ENCODE data around the gene DOCK2. TPM values are rescaled to one million over a fixed set of nuclear protein-coding genes. Genes with fewer than 3 reads are reported as not detected.
"Not testable (repeated sequence)": the region's sequence is repeated elsewhere in the genome, so short reads cannot be mapped to it uniquely, and the experiment has no call there.

DOCK2 gene
- total RNA-seq, 2 experiments from 2014 or later: 266 to 275 TPM

DNA sequence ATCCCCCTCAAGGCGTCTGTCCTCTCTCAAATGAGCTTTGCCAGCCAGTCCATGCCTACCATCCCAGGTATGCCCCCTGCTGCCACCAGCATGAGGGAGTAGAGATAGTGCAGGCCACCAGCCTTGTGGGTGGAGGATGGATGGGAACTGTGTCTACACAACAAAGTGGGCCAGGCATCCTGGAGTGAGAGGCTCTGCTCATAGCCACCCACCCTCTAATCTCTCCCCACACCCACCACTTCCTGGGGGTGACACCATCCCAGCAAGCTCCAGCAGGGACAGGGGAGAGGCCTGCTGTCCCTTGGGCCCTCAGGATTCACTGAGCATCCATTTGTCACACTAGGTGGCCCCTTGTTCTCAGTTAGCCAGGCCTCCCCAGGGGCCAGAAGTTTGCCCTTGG is 443.1 kb downstream of the DOCK2 start:
- POLR2A ChIA-PET: no interaction called here

DNA sequence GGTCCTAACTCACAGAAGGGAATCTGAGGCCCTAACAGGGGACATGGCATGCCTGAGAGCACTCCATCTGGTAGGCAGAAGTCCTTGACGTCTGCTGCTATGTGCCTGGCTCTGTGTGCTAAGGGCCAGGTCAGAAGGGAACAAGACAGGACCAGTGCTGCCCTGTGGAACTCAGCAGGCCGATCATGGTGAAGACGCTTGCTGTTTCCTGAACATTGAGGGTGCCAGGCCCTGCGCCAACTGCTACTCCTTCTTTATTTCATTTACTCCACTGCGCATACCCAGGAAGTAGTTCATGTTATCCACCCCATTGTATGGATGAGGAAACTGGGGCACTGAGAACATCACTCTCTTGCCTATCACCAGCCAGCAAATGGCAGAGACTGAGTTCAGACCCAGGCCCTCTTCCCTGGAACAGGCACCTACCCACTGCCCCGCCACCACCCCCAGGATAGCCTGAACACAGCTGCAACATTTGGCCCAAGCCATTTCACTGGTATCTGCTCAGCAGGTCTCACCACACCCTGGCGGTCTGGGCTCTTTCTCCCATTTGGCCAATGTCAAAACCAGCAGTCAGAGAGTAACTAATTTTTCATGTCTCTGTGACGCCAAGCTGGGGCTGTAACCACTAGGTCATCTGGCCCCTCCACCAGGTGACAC is 443.8 kb downstream of the DOCK2 start:
- Mint-ChIP-seq H3K4me1 (no peaks in the 10 kb centered on the region), H3K9me3 (no peaks in the 10 kb centered on the region), H3K27me3 (no peaks in the 10 kb centered on the region), H3K36me3 (peaks cover 65% of the 10 kb centered on the region), H3K4me3 (no peak overlapping the region), H3K27ac (no peak overlapping the region)
- ATAC-seq (ENCODE audit: low read depth) (no peak), DNase-seq (no peak)
- POLR2A ChIA-PET: no interaction called here

More for the DNA sequence above, 443.1 kb downstream of the DOCK2 start:
- no peaks in the 10 kb centered on the region for H3K4me1 Mint-ChIP-seq
- H3K27me3 Mint-ChIP-seq: no peaks in the 10 kb centered on the region
- ATAC-seq (ENCODE audit: low read depth): no peak
- no peaks in the 10 kb centered on the region for H3K9me3 Mint-ChIP-seq
- H3K27ac Mint-ChIP-seq: no peak overlapping the region
- H3K4me3 Mint-ChIP-seq: no peak overlapping the region
- DNase-seq: no peak
- H3K36me3 Mint-ChIP-seq: peaks cover 65% of the 10 kb centered on the region

DNA sequence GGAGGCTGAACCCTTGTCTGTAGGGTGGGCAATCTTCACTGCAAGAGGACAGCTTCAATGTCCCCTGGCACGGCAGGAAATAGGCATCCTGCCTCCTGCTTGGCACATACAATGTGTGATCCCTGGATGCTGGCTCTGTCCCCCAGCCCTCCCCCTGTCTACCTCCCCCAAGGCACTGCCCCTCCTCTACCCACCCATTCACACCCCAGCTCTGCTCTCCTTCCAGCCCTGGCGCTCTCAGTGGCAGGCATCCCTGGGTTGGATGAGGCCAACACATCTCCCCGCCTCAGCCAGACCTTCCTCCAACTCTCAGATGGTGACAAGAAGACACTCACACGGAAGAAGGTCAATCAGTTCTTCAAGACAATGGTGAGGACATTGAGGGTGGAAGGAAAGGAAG is 444.5 kb downstream of the DOCK2 start:
- POLR2A ChIA-PET: no interaction called here
- Mint-ChIP-seq H3K36me3 (peaks cover 65% of the 10 kb centered on the region), H3K4me1 (no peaks in the 10 kb centered on the region), H3K27ac (no peak overlapping the region), H3K27me3 (no peaks in the 10 kb centered on the region), H3K9me3 (no peaks in the 10 kb centered on the region), H3K4me3 (no peak overlapping the region)
- DNase-seq (no peak), ATAC-seq (ENCODE audit: low read depth) (no peak)

GRCh38 chr5:170082701-170083100 is 445.6 kb downstream of the DOCK2 start:
- no peak overlapping the region for H3K27ac Mint-ChIP-seq

DNA sequence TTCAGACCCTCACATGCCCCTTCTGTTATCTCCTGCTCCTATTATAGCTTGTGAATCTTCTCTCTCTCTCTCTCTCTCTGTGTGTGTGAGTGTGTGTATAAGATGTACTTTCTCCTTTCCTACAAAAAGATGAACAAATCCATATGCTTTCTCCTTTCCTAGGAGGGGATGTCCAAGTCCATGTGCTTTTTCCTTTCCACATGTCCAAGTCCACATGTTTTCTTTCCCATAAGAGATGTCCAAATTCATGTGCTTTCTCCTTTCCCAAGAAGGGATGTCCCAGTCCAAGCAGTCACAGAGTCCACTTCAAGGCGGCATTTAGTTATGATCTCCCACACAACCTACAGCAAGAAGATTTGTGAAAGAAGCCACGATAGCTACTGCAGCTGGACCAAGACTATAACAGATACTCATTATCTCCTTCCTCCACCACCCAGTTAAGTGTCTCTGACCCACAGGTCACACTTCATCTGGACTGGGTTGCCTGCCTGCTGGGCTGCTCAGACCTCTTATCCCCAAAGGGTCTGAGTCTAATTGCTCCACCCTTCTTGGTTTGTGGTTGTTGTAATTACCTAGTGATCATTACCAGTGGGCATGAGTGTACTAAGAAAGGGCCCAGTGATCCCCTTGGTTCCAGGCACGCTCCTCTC is 450.2 kb downstream of the DOCK2 start:
- Mint-ChIP-seq H3K4me1 (no peaks in the 10 kb centered on the region), H3K36me3 (peaks cover 38% of the 10 kb centered on the region), H3K9me3 (no peaks in the 10 kb centered on the region), H3K27me3 (no peaks in the 10 kb centered on the region), H3K27ac (no peak overlapping the region), H3K4me3 (no peak overlapping the region)
- ATAC-seq (ENCODE audit: low read depth): no peak
- no peak for DNase-seq
- POLR2A ChIA-PET: no interaction called here

More at GRCh38 chr5:170082701-170083100, 445.6 kb downstream of the DOCK2 start:
- no peak for ATAC-seq (ENCODE audit: low read depth)
- DNase-seq: no peak
- Mint-ChIP-seq H3K4me3 (no peak overlapping the region), H3K36me3 (peaks cover 67% of the 10 kb centered on the region), H3K27me3 (no peaks in the 10 kb centered on the region), H3K9me3 (no peaks in the 10 kb centered on the region), H3K4me1 (no peaks in the 10 kb centered on the region)
- POLR2A ChIA-PET: no interaction called here

- peaks cover 3% of the 10 kb centered on the region for H3K36me3 Mint-ChIP-seq
- ATAC-seq (ENCODE audit: low read depth): no peak
- H3K27ac Mint-ChIP-seq: no peak overlapping the region
- peaks cover 5% of the 10 kb centered on the region for H3K27me3 Mint-ChIP-seq
- no peak overlapping the region for H3K4me3 Mint-ChIP-seq
- H3K9me3 Mint-ChIP-seq: no peaks in the 10 kb centered on the region
- POLR2A ChIA-PET: no interaction called here
- H3K4me1 Mint-ChIP-seq: peaks cover 2% of the 10 kb centered on the region
- no peak for DNase-seq
Measured at GRCh38 chr5:170092455-170093101, 455.5 kb downstream of the DOCK2 start.

DNA sequence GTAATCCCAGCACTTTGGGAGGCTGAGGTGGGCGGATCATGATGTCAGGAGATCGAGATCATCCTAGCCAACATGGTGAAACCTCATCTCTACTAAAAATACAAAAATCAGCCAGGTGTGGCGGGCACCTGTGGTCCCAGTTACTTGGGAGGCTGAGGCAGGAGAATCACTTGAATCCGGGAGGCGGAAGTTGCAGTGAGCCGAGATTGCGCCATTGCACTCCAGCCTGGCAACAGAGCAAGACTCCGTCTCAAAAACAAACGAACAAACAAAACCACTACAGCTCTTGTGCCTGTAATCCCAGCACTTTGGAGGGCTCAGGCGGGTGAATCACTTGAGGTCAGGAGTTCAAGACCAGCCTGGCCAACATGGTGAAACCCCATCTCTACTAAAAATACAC is 457.3 kb downstream of the DOCK2 start:
- H3K9me3 Mint-ChIP-seq; ATAC-seq (ENCODE audit: low read depth); H3K27me3 Mint-ChIP-seq; H3K27ac Mint-ChIP-seq; H3K4me1 Mint-ChIP-seq; DNase-seq; POLR2A ChIA-PET; H3K36me3 Mint-ChIP-seq; H3K4me3 Mint-ChIP-seq: not testable (repeated sequence)

DNA sequence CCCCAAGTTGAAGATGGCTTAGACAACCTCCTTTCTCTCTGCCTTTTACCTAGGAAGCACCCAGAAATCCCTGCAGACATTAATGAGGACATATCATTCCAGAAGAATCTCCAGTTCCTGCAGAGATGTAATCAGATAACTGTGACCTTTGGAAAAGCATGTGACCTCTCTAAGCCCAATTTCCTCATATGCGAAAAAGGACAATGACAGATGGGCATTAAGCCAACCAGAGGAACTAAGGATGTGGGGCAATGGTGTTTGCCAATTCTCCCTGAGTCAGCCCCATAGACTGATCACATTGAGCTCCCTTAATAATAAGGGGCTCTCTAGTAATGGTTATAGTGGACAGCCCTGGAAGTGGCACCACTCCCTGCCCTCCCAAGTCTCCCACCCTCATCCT is 458.6 kb downstream of the DOCK2 start:
- POLR2A ChIA-PET: no interaction called here
- no peaks in the 10 kb centered on the region for H3K36me3 Mint-ChIP-seq
- no peaks in the 10 kb centered on the region for H3K9me3 Mint-ChIP-seq
- H3K4me1 Mint-ChIP-seq: peaks cover 6% of the 10 kb centered on the region
- ATAC-seq (ENCODE audit: low read depth) (no peak), DNase-seq (no peak)
- H3K27me3 Mint-ChIP-seq: peaks cover 11% of the 10 kb centered on the region
- no peak overlapping the region for H3K27ac Mint-ChIP-seq
- no peak overlapping the region for H3K4me3 Mint-ChIP-seq

DNA sequence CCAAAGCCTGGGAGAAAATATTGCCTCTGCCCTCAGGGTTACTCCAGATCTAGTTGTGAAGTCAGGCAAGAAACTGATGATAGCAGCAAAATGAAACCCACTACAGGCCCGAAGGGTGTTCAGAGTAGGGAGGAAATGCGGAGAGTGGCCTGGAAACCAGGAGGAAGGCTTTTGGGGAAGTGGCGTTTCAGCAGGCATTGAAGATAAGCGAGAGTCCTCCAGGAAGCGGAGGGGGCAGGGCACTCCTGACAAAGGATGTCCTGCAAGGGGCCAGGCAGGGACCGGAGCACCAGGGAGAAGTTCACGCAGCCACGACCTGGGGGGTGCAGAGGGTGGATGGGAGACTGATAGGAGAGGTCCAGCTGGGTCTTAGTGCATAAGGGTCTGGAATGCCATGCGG is 460.9 kb downstream of the DOCK2 start:
- POLR2A ChIA-PET: no interaction called here
- Mint-ChIP-seq H3K4me3 (no peak overlapping the region), H3K9me3 (no peaks in the 10 kb centered on the region), H3K27me3 (peaks cover 11% of the 10 kb centered on the region), H3K27ac (no peak overlapping the region), H3K4me1 (peaks cover 6% of the 10 kb centered on the region), H3K36me3 (no peaks in the 10 kb centered on the region)
- ATAC-seq (ENCODE audit: low read depth) (no peak), DNase-seq (no peak)

GRCh38 chr5:170100066-170100943 is 463.2 kb downstream of the DOCK2 start:
- Mint-ChIP-seq H3K27ac (no peak overlapping the region), H3K4me3 (no peak overlapping the region), H3K27me3 (peaks cover 11% of the 10 kb centered on the region), H3K36me3 (no peaks in the 10 kb centered on the region), H3K4me1 (peaks cover 4% of the 10 kb centered on the region), H3K9me3 (no peaks in the 10 kb centered on the region)
- ATAC-seq (ENCODE audit: low read depth): peak; percentile 65
- peak; percentile 63 for DNase-seq
- POLR2A ChIA-PET: no interaction called here

DNA sequence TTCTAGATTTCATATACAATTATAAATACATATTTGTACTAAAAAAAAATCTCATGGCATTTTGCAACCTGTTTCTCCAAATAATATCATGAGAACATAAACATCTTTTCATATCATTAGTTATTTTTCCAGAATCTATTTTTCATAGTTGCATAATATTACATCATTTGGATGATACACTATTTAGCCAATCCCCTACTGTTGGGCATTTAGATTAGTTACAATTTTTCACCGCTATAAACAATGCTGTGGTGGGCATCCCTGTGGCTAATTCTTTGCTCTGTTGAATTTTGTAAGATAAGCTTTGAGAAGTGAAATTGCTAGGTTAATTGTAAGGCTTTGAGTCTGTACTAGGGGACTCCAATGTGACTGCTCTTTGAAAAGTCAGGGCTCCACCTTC is 466.4 kb downstream of the DOCK2 start:
- POLR2A ChIA-PET: no interaction called here
- Mint-ChIP-seq H3K27me3 (peaks cover 15% of the 10 kb centered on the region), H3K36me3 (no peaks in the 10 kb centered on the region), H3K27ac (no peak overlapping the region), H3K4me3 (no peak overlapping the region), H3K4me1 (peaks cover 4% of the 10 kb centered on the region), H3K9me3 (no peaks in the 10 kb centered on the region)
- no peak for ATAC-seq (ENCODE audit: low read depth)
- no peak for DNase-seq

- Mint-ChIP-seq H3K4me1 (peaks cover 4% of the 10 kb centered on the region), H3K4me3 (no peak overlapping the region), H3K36me3 (no peaks in the 10 kb centered on the region), H3K27ac (no peak overlapping the region), H3K9me3 (no peaks in the 10 kb centered on the region), H3K27me3 (peaks cover 15% of the 10 kb centered on the region)
- no peak for DNase-seq
- POLR2A ChIA-PET: no interaction called here
- no peak for ATAC-seq (ENCODE audit: low read depth)
Measured at GRCh38 chr5:170104299-170104698, 467.2 kb downstream of the DOCK2 start.

GRCh38 chr5:170104710-170105109 is 467.6 kb downstream of the DOCK2 start:
- H3K9me3 Mint-ChIP-seq: no peaks in the 10 kb centered on the region
- H3K27ac Mint-ChIP-seq: no peak overlapping the region

More at GRCh38 chr5:170104710-170105109, 467.6 kb downstream of the DOCK2 start:
- POLR2A ChIA-PET: no interaction called here
- no peaks in the 10 kb centered on the region for H3K36me3 Mint-ChIP-seq
- ATAC-seq (ENCODE audit: low read depth) (no peak), DNase-seq (no peak)
- H3K4me1 Mint-ChIP-seq: peaks cover 4% of the 10 kb centered on the region
- peaks cover 11% of the 10 kb centered on the region for H3K27me3 Mint-ChIP-seq
- no peak overlapping the region for H3K4me3 Mint-ChIP-seq

Data from activated naive CD8-positive, alpha-beta T cell treated with anti-CD3 and anti-CD28 coated beads, Interleukin-2, amount 10 ng/mL, durations not matched to agents 7 days and 5 days (primary cell).